GM23248 (cell line): ENCODE results near the gene MNAT1.

ENCODE experiments used
- EZH2 ChIP-seq: fragments of 200-600 bp; sonication (generic); IDR thresholded peaks from 2 replicates; pipeline ENCODE4 v1.6.1; 2018; ENCODE audit warnings: antibody characterized with exemption, mild to moderate bottlenecking; ENCODE audit not compliant: insufficient read depth, poor library complexity, severe bottlenecking
- EZH2phosphoT487 ChIP-seq: fragments of 200-600 bp; sonication (generic); IDR thresholded peaks from 2 replicates; pipeline ENCODE4 v1.6.1; 2018; ENCODE audit warnings: antibody characterized with exemption, moderate library complexity, mild to moderate bottlenecking, low read depth; ENCODE audit not compliant: insufficient read depth

- no peak for TF ChIP-seq EZH2
- TF ChIP-seq EZH2phosphoT487 = no peak
These were observed 11.2 kb upstream of the MNAT1 start for GRCh38 chr14:60723116-60723906.
